OCI-LY3 (cell line): ENCODE data around the gene CHCHD4.
"Not testable (repeated sequence)": the region's sequence is repeated elsewhere in the genome, so short reads cannot be mapped to it uniquely, and the experiment has no call there.

Experiments used
- EZH2phosphoT487 ChIP-seq: fragments of 200-600 bp; shearing (Covaris generic); IDR thresholded peaks from 2 replicates; pipeline ENCODE4 v1.6.1; 2018; ENCODE audit warnings: antibody characterized with exemption, mixed run types, low read depth
- TF ChIP-seq, protein P1 (sequence below): fragments of 200-600, 300-600 bp; sonication (generic); IDR thresholded peaks from 2 replicates; pipeline ENCODE4 v1.5.1; 2014; ENCODE audit warnings: antibody characterized with exemption, low read length, low read depth

DNA sequence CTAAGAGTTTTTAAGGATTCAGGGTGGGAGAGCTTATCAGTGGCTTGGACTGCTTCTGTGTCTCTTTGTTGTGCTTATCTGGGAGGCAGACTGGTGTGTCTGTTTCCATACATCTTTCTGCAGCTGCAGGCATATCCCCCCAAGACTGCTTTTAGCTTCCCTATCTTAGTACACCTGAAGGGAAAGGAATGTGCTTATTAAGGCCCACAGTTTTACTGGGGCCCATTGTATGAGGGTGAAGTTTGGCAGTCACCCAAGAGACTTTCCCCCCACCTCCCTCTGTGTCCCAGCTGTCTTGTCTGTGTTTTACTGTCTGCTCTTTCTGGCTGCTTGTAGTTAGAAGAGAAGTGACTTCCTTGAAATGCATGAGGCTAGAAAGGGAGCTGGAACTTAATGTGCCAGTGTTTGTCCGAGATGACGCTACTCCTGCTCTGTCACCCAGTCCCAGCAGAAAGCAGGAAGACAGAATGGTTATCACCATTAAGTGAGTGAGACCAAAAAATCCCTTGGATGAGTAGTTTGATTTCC is 3.7 kb downstream of the CHCHD4 start:
- TF ChIP-seq, protein P1, sequence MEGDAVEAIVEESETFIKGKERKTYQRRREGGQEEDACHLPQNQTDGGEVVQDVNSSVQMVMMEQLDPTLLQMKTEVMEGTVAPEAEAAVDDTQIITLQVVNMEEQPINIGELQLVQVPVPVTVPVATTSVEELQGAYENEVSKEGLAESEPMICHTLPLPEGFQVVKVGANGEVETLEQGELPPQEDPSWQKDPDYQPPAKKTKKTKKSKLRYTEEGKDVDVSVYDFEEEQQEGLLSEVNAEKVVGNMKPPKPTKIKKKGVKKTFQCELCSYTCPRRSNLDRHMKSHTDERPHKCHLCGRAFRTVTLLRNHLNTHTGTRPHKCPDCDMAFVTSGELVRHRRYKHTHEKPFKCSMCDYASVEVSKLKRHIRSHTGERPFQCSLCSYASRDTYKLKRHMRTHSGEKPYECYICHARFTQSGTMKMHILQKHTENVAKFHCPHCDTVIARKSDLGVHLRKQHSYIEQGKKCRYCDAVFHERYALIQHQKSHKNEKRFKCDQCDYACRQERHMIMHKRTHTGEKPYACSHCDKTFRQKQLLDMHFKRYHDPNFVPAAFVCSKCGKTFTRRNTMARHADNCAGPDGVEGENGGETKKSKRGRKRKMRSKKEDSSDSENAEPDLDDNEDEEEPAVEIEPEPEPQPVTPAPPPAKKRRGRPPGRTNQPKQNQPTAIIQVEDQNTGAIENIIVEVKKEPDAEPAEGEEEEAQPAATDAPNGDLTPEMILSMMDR, result not testable (repeated sequence)
- TF ChIP-seq EZH2phosphoT487, result not testable (repeated sequence)
